ENCODE measurements around the gene RBM10. TPM values are rescaled to one million over a fixed set of nuclear protein-coding genes. Genes with fewer than 3 reads are reported as not detected.
A peak's percentile ranks its signal among the peaks of the same experiment; 100 is the strongest.

The RBM10 gene
- total RNA-seq, 3 donors from 2014 or later = 35.2 to 40.2 (median 37.7) TPM

DNA sequence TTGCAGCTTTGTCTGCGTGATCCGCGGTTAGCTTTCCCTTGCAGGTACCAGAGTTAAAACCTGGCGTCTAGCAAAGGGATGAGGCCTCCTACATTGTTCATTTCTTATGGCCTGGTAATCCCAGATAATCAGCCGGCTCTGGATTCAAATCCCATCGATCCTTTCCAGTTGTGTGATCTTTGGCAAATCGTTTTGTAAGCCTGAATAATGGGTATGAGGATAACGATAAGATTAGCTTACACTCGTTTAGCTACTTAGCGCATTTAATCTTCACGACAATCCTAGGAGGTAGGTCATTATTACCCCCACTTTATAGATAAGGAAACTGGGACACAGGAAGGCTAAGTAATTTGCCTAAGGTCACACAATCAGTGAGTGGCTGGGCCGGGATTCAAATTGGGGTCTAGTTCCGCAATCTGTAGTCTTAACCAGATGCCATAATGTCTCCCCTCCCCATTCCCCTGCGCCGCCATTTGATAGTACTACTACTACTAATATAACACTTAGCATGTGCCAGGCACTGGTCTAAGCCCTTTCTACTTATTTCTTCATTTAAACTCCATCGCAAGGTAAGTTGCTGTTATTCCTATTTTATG, 46.9 kb downstream of the RBM10 start:
- no peaks in the 10 kb centered on the region for H3K9me3 ChIP-seq
- no peak for TF ChIP-seq CTCF (IDR thresholded peaks at IDR 0.05)
- intact Hi-C loops (cut with DNase I, micrococcal nuclease) = loop anchor here in 1 of 2 donors (10.0 kb wide), 2 partner anchors 193 to 333 kb away; no protein-coding TSS in a partner anchor
- no peak overlapping the region for H3K4me3 ChIP-seq
- no peaks in the 10 kb centered on the region for H3K36me3 ChIP-seq (ENCODE audit: low read depth)
- ATAC-seq (no peak), DNase-seq (no peak)
- H3K4me1 ChIP-seq (ENCODE audit: low read depth) = peaks cover 21% of the 10 kb centered on the region

GRCh38 chrX:47193475-47194193, 48.6 kb downstream of the RBM10 start, which contains the start of gene UBA1:
UBA1 (plus strand) TSS chrX:47193829; CDS start chrX:47198803, 4,974 bp downstream.
- Histone ChIP-seq H3K4me1 (ENCODE audit: low read depth) (peaks cover 21% of the 10 kb centered on the region), H3K4me3 (peak within 1 kb of the TSS; percentile 65), H3K36me3 (ENCODE audit: low read depth) (no peaks in the 10 kb centered on the region), H3K9me3 (no peaks in the 10 kb centered on the region)
- ATAC-seq (peak; percentile 93), DNase-seq (peak; percentile 90 to 97 (median 96))
- intact Hi-C loops (cut with DNase I, micrococcal nuclease) = loop anchor here in 1 of 2 donors (10.0 kb wide), 2 partner anchors 191 to 331 kb away; no protein-coding TSS in a partner anchor
- peak; percentile 40 for TF ChIP-seq CTCF (IDR thresholded peaks at IDR 0.05)

GRCh38 chrX:47194194-47194787, 49.3 kb downstream of the RBM10 start:
- H3K9me3 ChIP-seq = no peaks in the 10 kb centered on the region
- no peaks in the 10 kb centered on the region for H3K36me3 ChIP-seq (ENCODE audit: low read depth)
- intact Hi-C loops (cut with DNase I, micrococcal nuclease) = loop anchor here in 1 of 2 donors (10.0 kb wide), 2 partner anchors 191 to 331 kb away; no protein-coding TSS in a partner anchor
- TF ChIP-seq CTCF (IDR thresholded peaks at IDR 0.05) = no peak
- no peak for DNase-seq
- ATAC-seq = peak; percentile 2
- peak overlapping the region; percentile 65 for H3K4me3 ChIP-seq
- peaks cover 21% of the 10 kb centered on the region for H3K4me1 ChIP-seq (ENCODE audit: low read depth)

- TF ChIP-seq CTCF (IDR thresholded peaks at IDR 0.05) = no peak
- Histone ChIP-seq H3K36me3 (ENCODE audit: low read depth) (no peaks in the 10 kb centered on the region), H3K9me3 (no peaks in the 10 kb centered on the region), H3K4me3 (no peak overlapping the region), H3K4me1 (ENCODE audit: low read depth) (peaks cover 21% of the 10 kb centered on the region)
- ATAC-seq (no peak), DNase-seq (no peak)
- intact Hi-C loops (cut with DNase I, micrococcal nuclease) = loop anchor here in 1 of 2 donors (10.0 kb wide), 2 partner anchors 189 to 329 kb away; no protein-coding TSS in a partner anchor
Measured at GRCh38 chrX:47196098-47196497, 51.1 kb downstream of the RBM10 start.

DNA sequence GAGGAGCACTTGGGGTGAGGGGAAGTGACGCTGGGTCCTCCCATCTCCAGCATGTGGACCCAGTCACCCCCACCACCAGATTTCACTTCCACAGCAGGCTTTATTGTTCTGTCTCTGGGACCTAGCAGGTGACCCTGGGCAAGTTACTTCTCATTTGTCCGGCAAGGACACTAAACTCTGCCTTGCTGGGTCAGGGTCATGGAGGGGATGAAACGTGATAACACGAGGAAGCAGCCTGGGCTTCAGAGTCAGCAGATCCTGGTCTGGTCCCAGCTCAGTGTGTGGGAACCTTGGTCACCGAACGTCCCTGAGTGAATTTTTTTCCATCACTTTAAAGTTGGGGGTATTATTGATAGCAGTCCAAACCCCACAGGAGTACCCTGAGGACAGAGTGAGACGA, 52.5 kb downstream of the RBM10 start:
- Histone ChIP-seq H3K4me3 (no peak overlapping the region), H3K36me3 (ENCODE audit: low read depth) (no peaks in the 10 kb centered on the region), H3K4me1 (ENCODE audit: low read depth) (peaks cover 21% of the 10 kb centered on the region), H3K9me3 (no peaks in the 10 kb centered on the region)
- intact Hi-C loops (cut with DNase I, micrococcal nuclease) = loop anchor here in 1 of 2 donors (10.0 kb wide), 2 partner anchors 187 to 327 kb away; no protein-coding TSS in a partner anchor
- DNase-seq = no peak
- ATAC-seq = no peak
- no peak for TF ChIP-seq CTCF (IDR thresholded peaks at IDR 0.05)
